DND-41 (cell line): ENCODE measurements around the gene CSRNP3.

Experiments
- ATAC-seq: fragments of 200-7000 bp; cut with Tn5 transposase; 3 replicates; pipeline ENCODE4 v1.9.1; 2021; ENCODE audit warnings: low read depth; ENCODE audit not compliant: insufficient read depth
- DNase-seq: peaks from one replicate; pipeline ENCODE4 v3.0.0-alpha.2; 2020
- H2AFZ ChIP-seq: 2 replicates; pipeline ENCODE4 v1.6.0; 2012; ENCODE audit warnings: low read depth, low read length
- H3K27ac ChIP-seq: 2 replicates; pipeline ENCODE4 v1.5.1; 2012; ENCODE audit warnings: low read length, inconsistent platforms
- H3K27me3 ChIP-seq: fragments of 200-600 bp; sonication (generic); 2 replicates; pipeline ENCODE4 v1.6.0; 2012; ENCODE audit warnings: low read length, mild to moderate bottlenecking, inconsistent platforms; ENCODE audit not compliant: insufficient read depth, poor library complexity
- H3K36me3 ChIP-seq: 2 replicates; pipeline ENCODE4 v1.5.1; 2012; ENCODE audit warnings: low read length, inconsistent platforms; ENCODE audit not compliant: insufficient read depth
- H3K4me1 ChIP-seq: 2 replicates; pipeline ENCODE4 v1.5.1; 2012; ENCODE audit warnings: mild to moderate bottlenecking, low read length; ENCODE audit not compliant: insufficient read depth
- H3K4me2 ChIP-seq: 2 replicates; pipeline ENCODE4 v1.6.0; 2012; ENCODE audit warnings: mild to moderate bottlenecking, moderate library complexity, low read length, inconsistent platforms; ENCODE audit not compliant: insufficient read depth
- H3K4me3 ChIP-seq, 2 experiments: fragments of 200-600 bp in 1 of 2; shearing (Covaris generic) in 1 of 2; 2 replicates each; pipeline ENCODE4 v1.5.1; 2012 to 2016; ENCODE audit warnings: inconsistent platforms in 2 of 2, low read length in 2 of 2, mild to moderate bottlenecking in 2 of 2, low read depth in 1 of 2, moderate library complexity in 1 of 2
- H3K79me2 ChIP-seq: 2 replicates; pipeline ENCODE4 v1.6.0; 2012; ENCODE audit warnings: low read length, inconsistent platforms; ENCODE audit not compliant: insufficient read depth
- H3K9ac ChIP-seq: 2 replicates; pipeline ENCODE4 v1.6.0; 2012; ENCODE audit warnings: low read depth, mild to moderate bottlenecking, inconsistent platforms, low read length, moderate library complexity
- H3K9me3 ChIP-seq: 2 replicates; pipeline ENCODE4 v1.5.1; 2012; ENCODE audit warnings: low read length, moderate library complexity, mild to moderate bottlenecking, inconsistent platforms; ENCODE audit not compliant: insufficient read depth, severe bottlenecking
- H4K20me1 ChIP-seq: 2 replicates; pipeline ENCODE4 v1.6.0; 2012; ENCODE audit warnings: low read length; ENCODE audit not compliant: insufficient read depth
- CTCF ChIP-seq: IDR thresholded peaks from 2 replicates; pipeline ENCODE4 v1.5.1; 2012; ENCODE audit warnings: borderline replicate concordance, low read length, moderate library complexity, mild to moderate bottlenecking; ENCODE audit not compliant: poor library complexity, severe bottlenecking; ENCODE audit errors: extremely low read depth
- EZH2 ChIP-seq: IDR thresholded peaks from 3 replicates; pipeline ENCODE4 v1.6.1; 2012; ENCODE audit warnings: borderline replicate concordance, low read depth, mild to moderate bottlenecking, moderate library complexity, low read length, inconsistent platforms; ENCODE audit not compliant: severe bottlenecking

The CSRNP3 gene

GRCh38 chr2:165469417-165469816 is at the start of gene CSRNP3:
Gene CSRNP3 (plus strand): TSS chr2:165469698. CDS start chr2:165595066, 125,368 bp downstream.
- TF ChIP-seq EZH2 = no peak
- no peak for TF ChIP-seq CTCF
- no peak within 1 kb of the TSS for H2AFZ ChIP-seq
- no peak within 1 kb of the TSS for H3K4me2 ChIP-seq
- H3K4me3 ChIP-seq = no peak within 1 kb of the TSS
- ATAC-seq (no peak), DNase-seq (no peak)
- no peaks in the 10 kb centered on the region for H4K20me1 ChIP-seq
- no peak within 1 kb of the TSS for H3K9ac ChIP-seq
- H3K79me2 ChIP-seq = no peaks in the 10 kb centered on the region
- no peaks in the 10 kb centered on the region for H3K27me3 ChIP-seq
- H3K27ac ChIP-seq = no peak within 1 kb of the TSS
- H3K36me3 ChIP-seq = no peaks in the 10 kb centered on the region
- H3K4me1 ChIP-seq = no peaks in the 10 kb centered on the region
- H3K9me3 ChIP-seq = no peaks in the 10 kb centered on the region

- H3K4me1 ChIP-seq = no peaks in the 10 kb centered on the region
- H3K9ac ChIP-seq = no peak overlapping the region
- no peaks in the 10 kb centered on the region for H3K79me2 ChIP-seq
- H2AFZ ChIP-seq = no peak overlapping the region
- DNase-seq (no peak), ATAC-seq (no peak)
- no peaks in the 10 kb centered on the region for H3K36me3 ChIP-seq
- H3K9me3 ChIP-seq = peaks cover 7% of the 10 kb centered on the region
- no peak overlapping the region for H3K27ac ChIP-seq
- no peak overlapping the region for H3K4me3 ChIP-seq
- no peaks in the 10 kb centered on the region for H3K27me3 ChIP-seq
- H3K4me2 ChIP-seq = no peak overlapping the region
- TF ChIP-seq EZH2 (no peak), CTCF (no peak)
- no peaks in the 10 kb centered on the region for H4K20me1 ChIP-seq
Observed at GRCh38 chr2:165420231-165420630, 49.3 kb upstream of the CSRNP3 start.

GRCh38 chr2:165423081-165423480 is 46.4 kb upstream of the CSRNP3 start:
- no peaks in the 10 kb centered on the region for H3K79me2 ChIP-seq

More at GRCh38 chr2:165423081-165423480, 46.4 kb upstream of the CSRNP3 start:
- H3K9me3 ChIP-seq = peaks cover 4% of the 10 kb centered on the region
- H3K27me3 ChIP-seq = no peaks in the 10 kb centered on the region
- H2AFZ ChIP-seq = no peak overlapping the region
- H3K9ac ChIP-seq = no peak overlapping the region
- no peaks in the 10 kb centered on the region for H3K4me1 ChIP-seq
- no peaks in the 10 kb centered on the region for H3K36me3 ChIP-seq
- TF ChIP-seq EZH2 (no peak), CTCF (no peak)
- H3K4me2 ChIP-seq = no peak overlapping the region
- H3K4me3 ChIP-seq = no peak overlapping the region
- H4K20me1 ChIP-seq = no peaks in the 10 kb centered on the region
- no peak overlapping the region for H3K27ac ChIP-seq
- DNase-seq (no peak), ATAC-seq (no peak)
